Epithelial cell of proximal tubule (primary cell): ENCODE data around the gene SKP1. TPM values are rescaled to one million over a fixed set of nuclear protein-coding genes. Genes with fewer than 3 reads are reported as not detected.

ENCODE experiments used
- DNase-seq: peaks from one replicate; pipeline ENCODE4 v3.0.0-alpha.2; 2011; ENCODE audit warnings: low read depth
- H3K4me3 ChIP-seq: 2 replicates; pipeline ENCODE4 v1.5.1; 2011; ENCODE audit warnings: low read depth, mild to moderate bottlenecking, low read length
- total RNA-seq: library from RNA; depleted of rRNA; stranded (reverse); fragments of >200 nt; gene quantifications from 2 replicates; pipeline ENCODE4 v1.2.3, GENCODE V29; 2015
- TF ChIP-seq, protein P1 (sequence below): conservative IDR thresholded peaks from 2 replicates; pipeline ENCODE4 v1.5.1; 2012; ENCODE audit warnings: low read depth, mild to moderate bottlenecking, low read length

The SKP1 gene
- total RNA-seq, 1 donor from 2014 or later, result 277 TPM

DNA sequence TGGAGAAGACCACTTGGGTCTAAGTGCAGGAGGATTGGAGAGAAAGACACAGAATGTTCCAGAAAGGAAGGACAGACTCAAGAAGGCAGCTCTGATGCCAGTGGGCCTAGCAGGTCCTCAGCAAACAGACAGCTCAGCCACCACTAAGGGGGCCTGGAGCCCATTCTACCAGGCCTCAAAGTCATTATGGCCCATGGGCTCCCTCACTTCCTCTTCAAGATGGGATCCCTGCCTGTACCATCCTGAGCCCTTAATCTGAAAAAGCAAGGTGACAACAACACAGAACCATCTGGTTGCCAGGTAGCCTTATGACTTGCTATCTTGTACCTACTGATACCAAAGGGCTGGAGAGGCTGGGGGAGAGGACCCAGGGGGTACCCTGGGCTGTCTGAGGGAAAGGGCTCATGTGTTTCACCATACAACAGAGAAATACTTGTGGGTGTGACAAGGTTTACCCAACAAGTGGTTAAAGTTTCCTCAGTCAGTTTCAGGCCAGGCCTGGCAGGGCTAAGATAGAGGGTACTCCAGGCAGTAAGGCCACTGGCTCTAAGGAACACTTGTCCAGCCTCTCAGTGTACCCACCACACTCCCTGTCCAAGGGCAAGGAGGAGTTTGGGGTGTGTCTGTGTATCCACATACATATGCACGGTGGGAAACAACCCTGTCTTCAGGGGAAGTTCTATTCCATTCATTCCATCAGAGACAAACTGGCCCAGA, 31.6 kb downstream of the SKP1 start:
- TF ChIP-seq, protein P1, sequence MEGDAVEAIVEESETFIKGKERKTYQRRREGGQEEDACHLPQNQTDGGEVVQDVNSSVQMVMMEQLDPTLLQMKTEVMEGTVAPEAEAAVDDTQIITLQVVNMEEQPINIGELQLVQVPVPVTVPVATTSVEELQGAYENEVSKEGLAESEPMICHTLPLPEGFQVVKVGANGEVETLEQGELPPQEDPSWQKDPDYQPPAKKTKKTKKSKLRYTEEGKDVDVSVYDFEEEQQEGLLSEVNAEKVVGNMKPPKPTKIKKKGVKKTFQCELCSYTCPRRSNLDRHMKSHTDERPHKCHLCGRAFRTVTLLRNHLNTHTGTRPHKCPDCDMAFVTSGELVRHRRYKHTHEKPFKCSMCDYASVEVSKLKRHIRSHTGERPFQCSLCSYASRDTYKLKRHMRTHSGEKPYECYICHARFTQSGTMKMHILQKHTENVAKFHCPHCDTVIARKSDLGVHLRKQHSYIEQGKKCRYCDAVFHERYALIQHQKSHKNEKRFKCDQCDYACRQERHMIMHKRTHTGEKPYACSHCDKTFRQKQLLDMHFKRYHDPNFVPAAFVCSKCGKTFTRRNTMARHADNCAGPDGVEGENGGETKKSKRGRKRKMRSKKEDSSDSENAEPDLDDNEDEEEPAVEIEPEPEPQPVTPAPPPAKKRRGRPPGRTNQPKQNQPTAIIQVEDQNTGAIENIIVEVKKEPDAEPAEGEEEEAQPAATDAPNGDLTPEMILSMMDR, result no peak
- no peak for DNase-seq

DNA sequence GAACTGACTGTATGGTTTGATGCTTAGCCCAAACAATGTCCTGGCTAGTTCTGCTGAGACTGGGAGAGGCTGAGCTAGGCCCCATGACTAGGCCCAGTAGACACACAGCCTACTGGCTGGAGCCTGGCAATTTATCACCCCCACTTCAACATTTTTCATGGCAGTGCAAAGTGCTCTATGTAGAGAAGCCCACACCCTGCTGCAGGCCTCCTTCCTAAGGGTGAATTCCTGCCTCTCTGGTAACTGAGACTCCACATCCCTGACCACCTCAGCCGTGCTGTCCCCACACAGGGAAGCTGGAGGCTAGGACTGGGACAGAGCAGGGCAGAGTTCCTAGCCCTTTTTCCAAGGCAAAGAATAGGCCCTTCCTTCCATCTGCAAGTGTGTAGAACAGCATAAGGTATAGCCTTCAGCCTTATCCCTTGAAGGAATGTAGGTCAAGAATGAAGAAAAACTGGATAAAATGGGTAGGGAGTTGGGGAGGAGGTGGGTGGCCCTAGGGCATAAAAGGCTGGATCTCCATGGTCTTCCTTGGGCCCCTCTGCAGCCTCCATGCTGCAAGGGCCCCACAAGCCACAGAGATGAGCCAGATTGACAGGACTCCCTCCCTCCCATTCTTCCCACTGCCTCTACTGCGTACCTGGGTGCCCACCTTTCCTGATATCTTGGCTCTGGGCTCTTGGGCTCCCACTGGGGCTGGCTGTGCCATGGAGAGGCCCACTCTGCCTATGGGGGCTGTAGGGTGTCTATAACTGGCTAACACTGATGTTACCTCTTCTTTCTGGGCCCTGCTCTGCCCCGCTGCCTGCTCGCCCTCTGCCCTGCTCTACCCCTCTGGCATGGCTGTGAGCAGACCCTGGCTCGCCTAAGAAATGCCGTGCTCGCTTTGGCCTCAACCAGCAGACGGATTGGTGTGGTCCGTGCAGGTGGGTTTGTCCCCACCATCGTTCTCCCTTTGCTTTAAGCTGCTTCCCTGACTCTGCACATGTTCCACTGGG, 32.5 kb downstream of the SKP1 start:
- no peak overlapping the region for H3K4me3 ChIP-seq
- no peak for DNase-seq
- TF ChIP-seq, protein P1, result no peak

More for the DNA sequence above, 31.6 kb downstream of the SKP1 start:
- no peak overlapping the region for H3K4me3 ChIP-seq

DNA sequence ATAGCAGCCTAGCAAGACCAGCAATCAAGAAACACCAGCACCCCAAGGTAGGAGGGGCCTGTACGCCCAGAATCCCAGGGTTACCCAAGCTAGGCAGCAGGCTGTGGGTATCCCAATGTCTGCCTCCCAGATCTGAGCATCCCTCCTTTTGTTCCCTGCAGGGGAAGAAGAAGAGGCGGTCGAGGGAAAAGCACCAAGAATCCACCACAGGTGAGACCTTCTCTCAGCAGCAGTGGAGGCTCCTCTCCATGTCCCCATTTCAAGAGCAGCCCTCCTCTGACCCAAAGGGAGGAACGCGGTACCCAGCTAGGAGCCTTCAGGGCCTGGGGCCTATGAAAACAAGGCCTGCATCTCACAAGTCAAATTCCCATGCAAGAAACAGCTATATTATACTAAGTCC, 33.3 kb downstream of the SKP1 start:
- TF ChIP-seq, protein P1, result no peak
- DNase-seq, result no peak
- no peak overlapping the region for H3K4me3 ChIP-seq

DNA sequence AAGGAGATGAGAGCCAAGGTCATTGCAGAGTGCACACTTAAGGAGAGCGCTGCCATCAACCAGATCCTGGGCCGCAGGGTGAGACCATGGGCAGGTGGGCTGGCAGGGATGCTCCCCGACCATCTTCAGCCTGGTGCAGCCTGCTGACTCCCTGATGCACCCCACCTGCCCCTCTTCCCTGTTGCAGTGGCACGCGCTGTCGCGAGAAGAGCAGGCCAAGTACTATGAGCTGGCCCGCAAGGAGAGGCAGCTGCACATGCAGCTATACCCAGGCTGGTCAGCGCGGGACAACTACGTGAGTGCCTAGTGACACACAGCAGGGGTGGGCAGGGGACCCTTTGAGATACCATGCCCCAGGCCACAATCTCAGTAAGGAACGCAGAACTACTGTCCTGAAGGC, 33.9 kb downstream of the SKP1 start:
- no peak for DNase-seq
- TF ChIP-seq, protein P1, result no peak
- H3K4me3 ChIP-seq, result no peak overlapping the region

DNA sequence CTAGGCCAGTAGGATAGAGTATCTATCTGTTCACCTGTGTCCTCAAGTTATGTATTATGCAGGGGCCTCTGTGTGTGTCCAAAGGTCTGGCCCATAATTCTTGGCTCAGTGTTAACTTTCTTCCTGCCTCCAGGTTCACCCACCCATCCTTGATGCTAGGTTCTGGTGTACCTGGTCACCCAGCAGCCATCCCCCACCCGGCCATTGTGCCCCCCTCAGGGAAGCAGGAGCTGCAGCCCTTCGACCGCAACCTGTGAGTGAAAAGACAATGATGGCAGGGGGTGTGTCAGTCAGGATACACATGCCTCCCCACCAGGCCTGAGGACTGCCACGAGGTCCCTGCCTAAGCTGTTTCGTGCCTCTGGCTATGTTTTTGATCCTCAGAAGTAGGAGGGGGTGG, 34.7 kb downstream of the SKP1 start:
- no peak for DNase-seq
- TF ChIP-seq, protein P1, result no peak
- no peak overlapping the region for H3K4me3 ChIP-seq

GRCh38 chr5:134141331-134142050, 35.3 kb downstream of the SKP1 start:
- DNase-seq, result no peak

More at GRCh38 chr5:134141331-134142050, 35.3 kb downstream of the SKP1 start:
- no peak overlapping the region for H3K4me3 ChIP-seq
- TF ChIP-seq, protein P1, result peak; percentile 25
